K562 (cell line): ENCODE data around the gene BAMBI. TPM values are rescaled to one million over a fixed set of nuclear protein-coding genes. Genes with fewer than 3 reads are reported as not detected.

ENCODE experiments used
- ATAC-seq: fragments of 200-7000 bp; cut with Tn5 transposase; 3 replicates; pipeline ENCODE4 v1.9.1; 2020; ENCODE audit warnings: moderate library complexity
- BruUV-seq: library from RNA; stranded (reverse); fragments of 400-500 nt; replicated peaks from 2 replicates; lab custom pipeline; 2021; lab: Mats Ljungman, UMichigan
- CTCF ChIA-PET: fragments of 300-600 bp; formaldehyde crosslinking; extraction: SDS; loops from one replicate; lab custom pipeline; 2021; ENCODE audit warnings: low intra/inter-chr PET ratio; lab: Yijun Ruan, JAX
- POLR2A ChIA-PET: fragments of 300-600, 350-650 bp; sonication (Branson Sonifier 250); formaldehyde crosslinking; extraction: SDS; loops from one replicate; lab custom pipeline; 2021; ENCODE audit warnings: antibody characterized with exemption, inconsistent platforms; lab: Yijun Ruan, JAX
- DNase-seq, 4 experiments: peaks; one replicate each; pipeline versions ENCODE4 v3.0.0 to v3.0.0-alpha.2; 2011 to 2018; ENCODE audit warnings: low spot score in 3 of 4, mixed read lengths in 3 of 4; ENCODE audit errors: extremely low read depth in 1 of 4
- FAIRE-seq: peaks from 2 replicates; lab custom pipeline; 2011; peaks lifted over from hg19 to GRCh38; lab: Jason Lieb, UNC
- H2AFZ ChIP-seq: 2 replicates; pipeline ENCODE4 v1.6.0; 2011; ENCODE audit warnings: low read depth, low read length, control low read depth, inconsistent platforms
- H3K27ac ChIP-seq: fragments of 200-600 bp; 3 replicates; pipeline ENCODE4 v1.8.0; 2011; ENCODE audit warnings: low read depth, mild to moderate bottlenecking, control low read depth, inconsistent platforms, low read length, moderate library complexity, mixed read lengths; ENCODE audit errors: extremely low read depth
- H3K27me3 ChIP-seq, 2 experiments: fragments of 300-600 bp in 1 of 2; 2 replicates in 1 of 2; 3 replicates in 1 of 2; pipeline versions ENCODE4 v1.6.0 to v1.8.0; 2011; ENCODE audit warnings: inconsistent platforms in 2 of 2, low read length in 2 of 2, mild to moderate bottlenecking in 1 of 2, mixed read lengths in 1 of 2, moderate library complexity in 1 of 2; ENCODE audit not compliant: control insufficient read depth in 2 of 2, insufficient read depth in 2 of 2
- H3K36me3 ChIP-seq: fragments of 300-600 bp; 3 replicates; pipeline ENCODE4 v1.8.0; 2011; ENCODE audit warnings: mild to moderate bottlenecking, low read length, inconsistent platforms; ENCODE audit not compliant: control insufficient read depth, insufficient read depth
- H3K4me1 ChIP-seq, 2 experiments: fragments of 200-600 bp in 1 of 2; replicated peaks in 1 of 2; 2 replicates in 1 of 2; 3 replicates in 1 of 2; pipeline versions ENCODE4 v1.5.1 to v1.8.0; 2011; ENCODE audit warnings: inconsistent platforms in 2 of 2, low read length in 2 of 2, mild to moderate bottlenecking in 1 of 2, mixed read lengths in 1 of 2, moderate library complexity in 1 of 2; ENCODE audit not compliant: control insufficient read depth in 2 of 2, insufficient read depth in 2 of 2
- H3K4me2 ChIP-seq: 2 replicates; pipeline ENCODE4 v1.6.1; 2011; ENCODE audit warnings: low read length, control low read depth, inconsistent platforms, mixed read lengths; ENCODE audit not compliant: insufficient read depth
- H3K4me3 ChIP-seq: fragments of 200-600 bp; sonication (generic), shearing (Covaris generic); 2 replicates; pipeline ENCODE4 v1.5.1; 2016; ENCODE audit warnings: control low read depth, inconsistent platforms
- H3K79me2 ChIP-seq: fragments of 200-600 bp; 3 replicates; pipeline ENCODE4 v1.8.0; 2011; ENCODE audit warnings: low read length, inconsistent platforms; ENCODE audit not compliant: control insufficient read depth, insufficient read depth
- H3K9ac ChIP-seq, 2 experiments: 2 replicates each; pipeline versions ENCODE4 v1.6.0 to v1.6.1; 2011; ENCODE audit warnings: low read depth in 2 of 2, low read length in 2 of 2, control low read depth in 1 of 2, inconsistent platforms in 1 of 2, mild to moderate bottlenecking in 1 of 2, mixed read lengths in 1 of 2; ENCODE audit not compliant: insufficient read depth in 1 of 2
- H3K9me1 ChIP-seq: one replicate; pipeline ENCODE4 v1.6.0; 2011; ENCODE audit warnings: inconsistent platforms, mild to moderate bottlenecking, low read length, moderate library complexity; ENCODE audit not compliant: control insufficient read depth, insufficient read depth
- H3K9me3 ChIP-seq: replicated peaks from 2 replicates; pipeline ENCODE4 v1.5.1; 2011; ENCODE audit warnings: low read depth, low read length, inconsistent platforms; ENCODE audit not compliant: control insufficient read depth, insufficient read depth
- H4K20me1 ChIP-seq: replicated peaks from 2 replicates; pipeline ENCODE4 v1.6.1; 2011; ENCODE audit warnings: low read length, inconsistent platforms, mixed read lengths; ENCODE audit not compliant: control insufficient read depth, insufficient read depth
- CCAR2 ChIP-seq: fragments of 200-400 bp; formaldehyde crosslinking; IDR thresholded peaks from 2 replicates; pipeline ENCODE4 v1.6.1; 2017; ENCODE audit warnings: mild to moderate bottlenecking, low read depth, low read length
- FOXA1 ChIP-seq: fragments of 450-650 bp; IDR thresholded peaks from 2 replicates; pipeline ENCODE4 v1.6.1; 2016; ENCODE audit warnings: mild to moderate bottlenecking, borderline replicate concordance
- GATA2 ChIP-seq: sonication (generic); formaldehyde crosslinking; IDR thresholded peaks from 2 replicates; pipeline ENCODE4 v1.4.0; 2020; ENCODE audit warnings: mild to moderate bottlenecking, missing genetic modification reagents
- GTF2E2 ChIP-seq: fragments of 200-800 bp; sonication (Bioruptor generic); IDR thresholded peaks from 2 replicates; pipeline ENCODE4 v1.6.1; 2016; ENCODE audit warnings: missing genetic modification characterization, missing compliant biosample characterization
- IRF1 ChIP-seq: sonication (generic); formaldehyde crosslinking; IDR thresholded peaks from 2 replicates; pipeline ENCODE4 v1.8.0; 2022; ENCODE audit warnings: missing genetic modification reagents, mild to moderate bottlenecking, borderline replicate concordance
- MYBL2 ChIP-seq, 2 experiments: fragments of 450-650 bp in 1 of 2; sonication (generic) in 1 of 2; formaldehyde crosslinking in 1 of 2; IDR thresholded peaks; 2 replicates each; pipeline versions ENCODE4 v1.6.1 to v1.8.1; 2017 to 2022; ENCODE audit warnings: borderline replicate concordance in 1 of 2, inconsistent platforms in 1 of 2, low read depth in 1 of 2, mild to moderate bottlenecking in 1 of 2, missing genetic modification reagents in 1 of 2, moderate library complexity in 1 of 2
- POLR2H ChIP-seq: IDR thresholded peaks from 2 replicates; pipeline ENCODE4 v1.6.1; 2016; ENCODE audit warnings: missing genetic modification characterization, low read depth, mild to moderate bottlenecking, control low read depth, missing compliant biosample characterization, moderate library complexity
- SPI1 ChIP-seq: IDR thresholded peaks from 2 replicates; pipeline ENCODE4 v1.6.1; 2011; ENCODE audit warnings: low read depth, low read length, control low read depth, borderline replicate concordance
- THAP12 ChIP-seq: fragments of 250-450 bp; sonication (Bioruptor Pico); IDR thresholded peaks from 2 replicates; pipeline ENCODE4 v1.9.0; 2021; ENCODE audit warnings: mild to moderate bottlenecking, inconsistent platforms
- WGBS: fragments of 100-300 bp; shearing (Covaris generic); methylation state at CpG from one replicate; pipeline ENCODE4 v1.1.6; 2016; ENCODE audit warnings: low coverage, mixed read lengths; ENCODE audit not compliant: insufficient coverage; ENCODE audit errors: missing lambda C conversion rate; 5-methylcytosine and 5-hydroxymethylcytosine counted together
- in situ Hi-C: fragments of 300-500 bp; cut with MboI; formaldehyde crosslinking; loops from 4 replicates; pipeline ENCODE4 v1.15.0; 2018; ENCODE audit warnings: inconsistent platforms, mixed read lengths
- intact Hi-C: fragments of 100-400 bp; cut with micrococcal nuclease; formaldehyde crosslinking; loops from 2 replicates; pipeline ENCODE4 v1.14.2; 2022
- polyA plus RNA-seq, 8 experiments: library from polyadenylated mRNA; depleted of rRNA in 4 of 8; stranded (reverse) in 5 of 8; unstranded in 3 of 8; fragments of >200 nt; fragmentation: Nextera tagmentation in 2 of 8; fragmentation: Illumina TruSeq in 1 of 8; extraction: Ambion mirVana in 2 of 8; extraction: Trizol in 1 of 8; gene quantifications; 2 replicates each; pipeline versions ENCODE4 v1.2.1 to v1.2.3, GENCODE V29; 2011 to 2014; ENCODE audit warnings: inconsistent platforms in 1 of 8, missing spikeins in 1 of 8
- total RNA-seq, 7 experiments: library from RNA; depleted of rRNA in 6 of 7; stranded (reverse); fragments of >200 nt in 6 of 7; fragmentation: Illumina TruSeq in 2 of 7; extraction: Trizol in 2 of 7; gene quantifications; 2 replicates each; pipeline versions ENCODE4 v1.2.1 to v1.2.3, GENCODE V29; 2011 to 2021; ENCODE audit warnings: low replicate concordance in 1 of 7

Gene BAMBI
- total and polyA plus RNA-seq, 9 of the 15 experiments (the other 6 are each of a cell fraction or from before 2014, with no cell fraction given) = 2.0 to 21.8 (median 13.5) TPM

- FAIRE-seq (no peak), ATAC-seq (no peak), DNase-seq (no peak)
- no peak overlapping the region for H3K27ac ChIP-seq
- ChIA-PET POLR2A (interaction anchor here (1.7 kb wide), 1 partner anchor 9 kb away, joined by 6 read pairs; no protein-coding TSS in a partner anchor), CTCF (no interaction called here)
- H3K4me1 ChIP-seq = peaks cover 0 to 4% of the 10 kb centered on the region in 2 experiments; a peak in 2 of 5 replicates
- no peaks in the 10 kb centered on the region for H3K79me2 ChIP-seq
- intact Hi-C loops (no loop called here), in situ Hi-C loops (no loop called here)
- no peaks in the 10 kb centered on the region for H3K9me1 ChIP-seq
- WGBS = 56% methylated on average over 12 of the region's 12 CpGs
- BruUV-seq = no TSS peak
- H3K27me3 ChIP-seq = no peaks in the 10 kb centered on the region
- H3K4me2 ChIP-seq = no peak overlapping the region
- no peak overlapping the region for H3K4me3 ChIP-seq
- H4K20me1 ChIP-seq = no peaks in the 10 kb centered on the region
- no peaks in the 10 kb centered on the region for H3K9me3 ChIP-seq
- no peak overlapping the region for H3K9ac ChIP-seq
- no peaks in the 10 kb centered on the region for H3K36me3 ChIP-seq
- no peak overlapping the region for H2AFZ ChIP-seq
- TF ChIP-seq POLR2H (tag) (no peak), THAP12 (CRISPR knock-in tag) (no peak), GATA2 (CRISPR knock-in tag) (no peak), MYBL2 (IDR thresholded peaks at IDR 0.05; ENCODE audit: low read depth) (no peak), MYBL2 (CRISPR knock-in tag; IDR thresholded peaks at IDR 0.05; ENCODE audit: borderline replicate concordance) (no peak), IRF1 (CRISPR knock-in tag) (no peak), CCAR2 (no peak), GTF2E2 (tag) (no peak), FOXA1 (no peak), SPI1 (no peak)
Measured at GRCh38 chr10:28704464-28705161, 27.3 kb downstream of the BAMBI start.
